Limb (tissue), 2 donors: ENCODE results near the gene ZNF804B.

ENCODE experiments used
- DNase-seq, 2 donors: peaks; one replicate each; pipeline ENCODE4 v3.0.0-alpha.2; 2016; ENCODE audit errors: extremely low spot score in 2 of 2

Gene ZNF804B

GRCh38 chr7:88967432-88967831, 207.9 kb downstream of the ZNF804B start:
- no peak for DNase-seq

- no peak for DNase-seq
These were observed 209.7 kb downstream of the ZNF804B start for GRCh38 chr7:88969167-88969566.

- DNase-seq = no peak
These were observed 225.8 kb downstream of the ZNF804B start for GRCh38 chr7:88985295-88985694.

- no peak for DNase-seq
These were observed 241.8 kb downstream of the ZNF804B start for GRCh38 chr7:89001306-89001705.

GRCh38 chr7:89002981-89003956, 243.8 kb downstream of the ZNF804B start:
- DNase-seq = no peak

GRCh38 chr7:89012016-89012415, 252.5 kb downstream of the ZNF804B start:
- no peak for DNase-seq

GRCh38 chr7:89017695-89018094, 258.2 kb downstream of the ZNF804B start:
- no peak for DNase-seq

- DNase-seq = no peak
These were observed 262.2 kb downstream of the ZNF804B start for GRCh38 chr7:89021741-89022140.

GRCh38 chr7:89023206-89023605, 263.7 kb downstream of the ZNF804B start:
- no peak for DNase-seq

GRCh38 chr7:89023877-89024276, 264.4 kb downstream of the ZNF804B start:
- DNase-seq = peak in 1 of 2 donors; percentile 19

- DNase-seq = no peak
These were observed 268.3 kb downstream of the ZNF804B start for GRCh38 chr7:89027781-89028180.

GRCh38 chr7:89028319-89028718, 268.8 kb downstream of the ZNF804B start:
- DNase-seq = no peak

GRCh38 chr7:89029864-89030263, 270.4 kb downstream of the ZNF804B start:
- DNase-seq = no peak

- DNase-seq = no peak
These were observed 281.7 kb downstream of the ZNF804B start for GRCh38 chr7:89041240-89041639.

GRCh38 chr7:89042940-89043339, 283.4 kb downstream of the ZNF804B start:
- no peak for DNase-seq

GRCh38 chr7:89049043-89049442, 289.5 kb downstream of the ZNF804B start:
- no peak for DNase-seq

GRCh38 chr7:89053130-89053529, 293.6 kb downstream of the ZNF804B start:
- no peak for DNase-seq

GRCh38 chr7:89054361-89054760, 294.9 kb downstream of the ZNF804B start:
- DNase-seq = no peak

- no peak for DNase-seq
These were observed 300.7 kb downstream of the ZNF804B start for GRCh38 chr7:89060234-89060633.

GRCh38 chr7:89064831-89065230, 305.3 kb downstream of the ZNF804B start:
- no peak for DNase-seq

- DNase-seq = no peak
These were observed 307.5 kb downstream of the ZNF804B start for GRCh38 chr7:89067048-89067447.

GRCh38 chr7:89072081-89072480, 312.6 kb downstream of the ZNF804B start:
- DNase-seq = peak in 1 of 2 donors; percentile 25

- DNase-seq = no peak
These were observed 314.3 kb downstream of the ZNF804B start for GRCh38 chr7:89073776-89074175.
